Mesothelial cell of epicardium (in vitro differentiated cells): ENCODE results near the gene IL1RN. TPM values are rescaled to one million over a fixed set of nuclear protein-coding genes. Genes with fewer than 3 reads are reported as not detected.

Source experiments
- DNase-seq, 2 experiments: peaks; one replicate each; pipeline ENCODE4 v3.0.0; 2021; ENCODE audit warnings: low spot score in 2 of 2; ENCODE audit not compliant: unreplicated experiment in 2 of 2
- H3K27ac Mint-ChIP-seq: 2 replicates; pipeline ENCODE4 v1.8.0; 2021; ENCODE audit warnings: mixed read lengths
- H3K27me3 Mint-ChIP-seq: 2 replicates; pipeline ENCODE4 v1.8.0; 2021; ENCODE audit warnings: low read depth, mixed read lengths
- H3K36me3 Mint-ChIP-seq: 2 replicates; pipeline ENCODE4 v1.8.0; 2021; ENCODE audit warnings: mixed read lengths
- H3K4me1 Mint-ChIP-seq: 2 replicates; pipeline ENCODE4 v1.8.0; 2021; ENCODE audit warnings: mixed read lengths
- H3K4me3 Mint-ChIP-seq: 2 replicates; pipeline ENCODE4 v1.8.0; 2021; ENCODE audit warnings: mild to moderate bottlenecking, moderate library complexity, mixed read lengths
- H3K9me3 Mint-ChIP-seq: 2 replicates; pipeline ENCODE4 v1.8.0; 2021; ENCODE audit warnings: mixed read lengths
- CTCF ChIP-seq: fragments of 200-600 bp; sonication (generic); IDR thresholded peaks from one replicate; pipeline ENCODE4 v1.5.0; 2021; ENCODE audit warnings: antibody characterized with exemption; ENCODE audit not compliant: unreplicated experiment
- total RNA-seq: library from RNA; stranded (reverse); gene quantifications from 3 replicates; pipeline ENCODE4 v1.2.1, GENCODE V29; 2021

IL1RN gene
- total RNA-seq, 1 donor from 2014 or later: not detected

DNA sequence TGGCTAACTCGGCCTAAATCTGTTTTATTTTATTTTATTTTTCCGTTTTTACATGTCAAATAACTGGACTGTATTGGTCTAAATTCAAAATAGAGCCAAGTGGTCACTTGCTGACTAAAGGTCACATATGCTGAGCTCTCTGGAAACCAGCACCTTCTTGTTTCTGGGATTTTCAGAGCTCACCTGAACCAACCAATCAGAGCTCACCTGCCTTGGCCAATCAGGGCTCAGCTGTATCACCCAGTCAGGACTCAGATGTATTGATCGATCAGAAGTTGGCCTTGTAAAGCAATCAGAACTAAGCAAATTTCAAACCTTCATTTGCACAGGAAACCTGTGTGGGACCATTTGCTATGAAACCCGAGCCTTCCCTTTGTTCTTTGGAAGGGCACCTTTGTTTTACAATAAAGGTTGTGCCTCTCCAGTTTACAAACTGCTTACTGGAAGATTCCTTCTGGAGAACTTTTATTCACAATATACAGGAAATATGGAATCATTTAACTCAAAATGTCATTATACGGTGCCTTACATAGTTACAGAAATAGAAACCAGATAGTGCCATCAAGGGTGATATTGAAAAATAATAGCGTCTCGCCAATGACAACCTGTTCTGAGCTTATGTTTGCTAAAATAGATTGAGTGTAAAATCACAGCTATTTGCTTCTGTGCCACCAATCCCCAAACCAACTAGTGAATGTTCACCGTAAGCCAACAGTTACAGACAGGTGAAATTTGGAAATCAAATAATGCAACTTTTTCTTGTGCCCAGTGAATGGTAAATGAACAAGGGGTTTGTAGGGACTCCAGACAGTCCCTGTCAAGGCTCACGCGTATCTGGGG, 29.1 kb downstream of the IL1RN start:
- H3K27me3 Mint-ChIP-seq: peaks cover 2% of the 10 kb centered on the region
- DNase-seq: no peak
- H3K9me3 Mint-ChIP-seq: no peaks in the 10 kb centered on the region
- H3K4me3 Mint-ChIP-seq: peak overlapping the region; percentile 65
- no peaks in the 10 kb centered on the region for H3K36me3 Mint-ChIP-seq
- peaks cover 17% of the 10 kb centered on the region for H3K4me1 Mint-ChIP-seq
- H3K27ac Mint-ChIP-seq: peak overlapping the region; percentile 85
- TF ChIP-seq CTCF: no peak

- H3K27me3 Mint-ChIP-seq: peaks cover 2% of the 10 kb centered on the region
- DNase-seq: peak; percentile 50 to 66
- peak overlapping the region; percentile 77 for H3K4me3 Mint-ChIP-seq
- H3K4me1 Mint-ChIP-seq: peaks cover 17% of the 10 kb centered on the region
- peak overlapping the region; percentile 85 for H3K27ac Mint-ChIP-seq
- H3K36me3 Mint-ChIP-seq: no peaks in the 10 kb centered on the region
- no peaks in the 10 kb centered on the region for H3K9me3 Mint-ChIP-seq
- no peak for TF ChIP-seq CTCF
Observed at GRCh38 chr2:113157118-113157896, 29.9 kb downstream of the IL1RN start.

DNA sequence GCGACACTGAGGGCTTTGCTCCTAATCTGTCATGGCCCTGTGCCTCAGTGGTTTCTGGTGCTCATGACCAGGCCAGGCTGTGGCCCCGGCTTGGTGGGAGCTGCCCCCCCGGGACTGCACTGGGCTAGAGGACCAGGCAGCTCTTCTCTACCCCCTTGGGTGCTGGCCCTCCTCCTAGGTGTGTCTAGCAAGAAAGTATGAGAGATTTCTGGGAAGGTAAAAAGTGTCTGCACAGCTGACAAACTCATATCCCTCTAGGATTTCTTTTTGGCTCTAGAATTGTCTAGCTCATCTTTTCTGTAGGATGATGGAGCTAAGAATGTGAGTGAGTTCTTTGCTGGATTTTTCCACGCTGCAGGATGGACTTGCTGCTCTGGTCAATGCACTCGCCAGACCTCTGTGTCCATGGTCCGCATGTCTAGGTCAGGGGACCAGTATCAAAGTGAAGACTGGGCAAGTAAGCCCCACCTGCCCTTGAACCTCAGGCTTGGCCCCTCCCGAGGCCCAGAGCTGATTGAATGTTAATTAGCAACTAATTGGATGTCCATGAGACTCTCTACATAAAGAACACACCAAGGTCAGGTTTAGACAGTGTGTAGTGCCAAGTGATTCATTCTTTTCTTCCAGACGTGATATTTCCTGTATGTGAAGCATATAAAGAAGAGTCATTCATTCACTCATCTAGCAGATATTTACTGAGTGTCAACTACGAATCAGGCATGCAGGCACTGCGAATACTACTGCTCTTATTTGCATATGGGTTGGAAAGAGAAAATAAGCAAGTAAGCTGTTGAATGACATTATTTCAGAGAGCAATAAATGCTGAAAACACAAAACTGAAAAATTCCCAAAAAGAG, 30.7 kb downstream of the IL1RN start:
- Mint-ChIP-seq H3K4me1 (peaks cover 17% of the 10 kb centered on the region), H3K27me3 (peaks cover 2% of the 10 kb centered on the region), H3K4me3 (peak overlapping the region; percentile 77), H3K36me3 (no peaks in the 10 kb centered on the region), H3K27ac (peak overlapping the region; percentile 76), H3K9me3 (no peaks in the 10 kb centered on the region)
- no peak for DNase-seq
- TF ChIP-seq CTCF: no peak

- Mint-ChIP-seq H3K4me3 (no peak overlapping the region), H3K4me1 (peaks cover 17% of the 10 kb centered on the region), H3K9me3 (no peaks in the 10 kb centered on the region), H3K27ac (no peak overlapping the region), H3K27me3 (peaks cover 2% of the 10 kb centered on the region), H3K36me3 (no peaks in the 10 kb centered on the region)
- DNase-seq: peak in 1 of 2 experiments; percentile 25
- no peak for TF ChIP-seq CTCF
Observed at GRCh38 chr2:113158884-113159553, 31.6 kb downstream of the IL1RN start.

- TF ChIP-seq CTCF: no peak
- peaks cover 25% of the 10 kb centered on the region for H3K4me1 Mint-ChIP-seq
- H3K4me3 Mint-ChIP-seq: no peak overlapping the region
- DNase-seq: peak in 1 of 2 experiments; percentile 1
- no peaks in the 10 kb centered on the region for H3K36me3 Mint-ChIP-seq
- peaks cover 2% of the 10 kb centered on the region for H3K27me3 Mint-ChIP-seq
- H3K9me3 Mint-ChIP-seq: no peaks in the 10 kb centered on the region
- H3K27ac Mint-ChIP-seq: no peak overlapping the region
Observed at GRCh38 chr2:113160248-113160647, 32.9 kb downstream of the IL1RN start.
